GM18511 (cell line): Measurements from ENCODE around the gene KIF19.
"Not testable (repeated sequence)": the region's sequence is repeated elsewhere in the genome, so short reads cannot be mapped to it uniquely, and the experiment has no call there.

Experiments
- ATAC-seq: cut with Tn5 transposase; IDR thresholded peaks from one replicate; pipeline ENCODE4 v1.9.1; 2021; ENCODE audit warnings: mild to moderate bottlenecking, moderate library complexity; ENCODE audit not compliant: unreplicated experiment

KIF19 gene, protein sequence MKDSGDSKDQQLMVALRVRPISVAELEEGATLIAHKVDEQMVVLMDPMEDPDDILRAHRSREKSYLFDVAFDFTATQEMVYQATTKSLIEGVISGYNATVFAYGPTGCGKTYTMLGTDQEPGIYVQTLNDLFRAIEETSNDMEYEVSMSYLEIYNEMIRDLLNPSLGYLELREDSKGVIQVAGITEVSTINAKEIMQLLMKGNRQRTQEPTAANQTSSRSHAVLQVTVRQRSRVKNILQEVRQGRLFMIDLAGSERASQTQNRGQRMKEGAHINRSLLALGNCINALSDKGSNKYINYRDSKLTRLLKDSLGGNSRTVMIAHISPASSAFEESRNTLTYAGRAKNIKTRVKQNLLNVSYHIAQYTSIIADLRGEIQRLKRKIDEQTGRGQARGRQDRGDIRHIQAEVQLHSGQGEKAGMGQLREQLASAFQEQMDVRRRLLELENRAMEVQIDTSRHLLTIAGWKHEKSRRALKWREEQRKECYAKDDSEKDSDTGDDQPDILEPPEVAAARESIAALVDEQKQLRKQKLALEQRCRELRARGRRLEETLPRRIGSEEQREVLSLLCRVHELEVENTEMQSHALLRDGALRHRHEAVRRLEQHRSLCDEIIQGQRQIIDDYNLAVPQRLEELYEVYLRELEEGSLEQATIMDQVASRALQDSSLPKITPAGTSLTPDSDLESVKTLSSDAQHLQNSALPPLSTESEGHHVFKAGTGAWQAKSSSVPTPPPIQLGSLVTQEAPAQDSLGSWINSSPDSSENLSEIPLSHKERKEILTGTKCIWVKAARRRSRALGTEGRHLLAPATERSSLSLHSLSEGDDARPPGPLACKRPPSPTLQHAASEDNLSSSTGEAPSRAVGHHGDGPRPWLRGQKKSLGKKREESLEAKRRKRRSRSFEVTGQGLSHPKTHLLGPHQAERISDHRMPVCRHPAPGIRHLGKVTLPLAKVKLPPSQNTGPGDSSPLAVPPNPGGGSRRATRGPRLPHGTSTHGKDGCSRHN

DNA sequence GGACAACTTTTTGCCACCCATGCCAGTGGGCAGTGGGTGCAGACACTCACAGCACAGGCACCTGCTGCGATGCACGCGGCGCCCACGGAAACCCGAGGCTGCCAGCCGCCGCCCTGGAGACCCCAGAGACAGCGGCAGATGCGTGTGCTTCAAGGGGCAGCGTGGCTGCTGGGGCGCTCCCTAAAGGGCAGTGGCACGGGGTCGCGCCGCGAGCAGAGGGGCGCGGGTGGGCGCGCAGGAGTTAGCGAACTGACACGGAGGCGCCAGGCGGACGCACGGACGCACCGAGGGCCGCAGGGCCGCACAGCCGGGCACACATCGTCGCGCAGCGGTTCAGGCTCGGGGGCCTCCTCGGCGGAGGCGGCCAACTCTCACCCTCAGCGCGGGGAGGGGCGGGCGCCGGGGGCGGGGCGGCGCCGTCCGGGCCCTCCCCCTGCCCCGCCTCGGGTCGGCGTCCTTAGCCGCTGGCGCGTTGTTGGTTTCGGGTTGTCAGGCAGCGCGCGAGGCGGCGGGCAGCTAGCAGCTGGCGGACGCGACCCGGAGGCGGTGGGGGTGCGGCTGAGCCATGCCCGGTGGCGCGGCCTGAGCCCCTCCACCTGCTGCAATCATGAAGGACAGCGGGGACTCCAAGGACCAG, at the start of gene KIF19:
Gene KIF19 (plus strand): TSS at position 484 of the 637 bp plus-strand sequence. CDS start 124 bp downstream, at position 608.
- ATAC-seq = peak; percentile 66

- no peak for ATAC-seq
These were observed 49.5 kb upstream of the KIF19 start for GRCh38 chr17:74276541-74277009.

GRCh38 chr17:74277935-74278334, 48.1 kb upstream of the KIF19 start:
- no peak for ATAC-seq

- not testable (repeated sequence) for ATAC-seq
These were observed 46.4 kb upstream of the KIF19 start for GRCh38 chr17:74279617-74280016.

DNA sequence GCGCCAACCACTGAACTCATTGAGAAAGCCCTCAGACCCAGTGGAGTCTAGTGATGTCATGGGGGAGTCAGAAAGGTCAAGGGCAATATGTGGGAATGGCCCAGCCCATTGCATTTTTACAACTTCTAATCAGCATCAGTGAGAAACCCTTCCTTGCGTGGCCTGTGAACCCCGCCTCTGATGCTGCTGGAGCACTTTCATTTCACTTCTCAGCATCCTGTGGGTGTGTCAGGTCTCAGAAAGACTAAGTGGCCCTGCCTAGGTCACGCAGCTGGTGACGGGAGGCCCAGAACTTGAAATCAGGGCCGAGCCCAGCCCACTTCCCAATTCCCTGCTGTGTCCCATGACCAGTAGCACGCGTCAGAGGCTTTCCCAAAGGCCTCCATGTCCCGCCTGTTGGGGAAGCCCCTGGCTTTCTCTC, 45.9 kb upstream of the KIF19 start:
- ATAC-seq = peak; percentile 83

DNA sequence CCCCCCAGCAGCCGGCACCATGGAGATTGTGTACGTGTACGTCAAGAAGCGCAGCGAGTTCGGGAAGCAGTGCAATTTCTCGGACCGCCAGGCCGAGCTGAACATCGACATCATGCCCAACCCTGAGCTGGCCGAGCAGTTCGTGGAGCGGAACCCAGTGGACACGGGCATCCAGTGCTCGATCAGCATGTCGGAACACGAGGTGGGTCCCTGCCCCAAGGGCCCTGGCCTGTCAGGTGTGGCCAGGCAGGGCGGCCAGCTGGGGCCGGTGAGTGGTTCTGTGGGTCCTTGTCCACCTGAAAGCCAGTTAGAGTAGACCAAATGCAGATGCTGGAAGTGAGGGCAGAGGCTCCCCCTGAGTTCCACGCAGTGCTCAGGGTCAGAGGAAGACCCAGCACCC, 44.2 kb upstream of the KIF19 start:
- ATAC-seq = no peak

DNA sequence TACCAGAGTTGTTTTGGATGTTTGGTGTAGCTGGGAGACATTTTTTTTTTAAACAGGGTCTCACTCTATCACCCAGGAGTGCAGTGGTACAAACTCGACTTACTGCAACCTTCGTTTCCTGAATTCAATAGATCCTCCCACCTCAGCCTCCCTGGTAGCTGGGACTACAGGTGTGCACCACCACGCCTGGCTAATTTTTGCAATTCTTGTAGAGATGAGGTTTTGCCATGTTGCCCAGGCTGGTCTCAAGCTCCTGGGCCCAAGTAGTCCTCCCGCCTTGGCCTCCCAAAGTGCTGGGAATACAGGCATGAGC, 43.8 kb upstream of the KIF19 start:
- not testable (repeated sequence) for ATAC-seq

- ATAC-seq = no peak
These were observed 43.2 kb upstream of the KIF19 start for GRCh38 chr17:74282587-74283370.

DNA sequence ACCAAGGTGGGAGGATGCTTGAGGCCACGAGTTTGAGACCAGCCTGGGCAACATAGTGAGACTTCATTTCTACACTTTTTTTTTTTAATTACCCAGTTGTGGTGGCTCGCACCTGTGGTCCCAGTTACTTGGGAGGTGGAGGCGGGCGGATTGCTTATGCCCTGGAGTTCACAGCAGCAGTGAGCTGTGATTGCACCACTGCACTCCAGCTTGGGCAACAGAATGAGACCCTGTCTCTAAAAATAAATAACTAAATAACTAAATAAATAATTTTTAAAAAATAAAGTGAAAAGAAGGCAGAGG, 42.7 kb upstream of the KIF19 start:
- ATAC-seq = no peak

- ATAC-seq = no peak
These were observed 38.9 kb upstream of the KIF19 start for GRCh38 chr17:74287031-74287602.

- ATAC-seq = peak; percentile 71
These were observed 37.2 kb upstream of the KIF19 start for GRCh38 chr17:74288785-74289184.

DNA sequence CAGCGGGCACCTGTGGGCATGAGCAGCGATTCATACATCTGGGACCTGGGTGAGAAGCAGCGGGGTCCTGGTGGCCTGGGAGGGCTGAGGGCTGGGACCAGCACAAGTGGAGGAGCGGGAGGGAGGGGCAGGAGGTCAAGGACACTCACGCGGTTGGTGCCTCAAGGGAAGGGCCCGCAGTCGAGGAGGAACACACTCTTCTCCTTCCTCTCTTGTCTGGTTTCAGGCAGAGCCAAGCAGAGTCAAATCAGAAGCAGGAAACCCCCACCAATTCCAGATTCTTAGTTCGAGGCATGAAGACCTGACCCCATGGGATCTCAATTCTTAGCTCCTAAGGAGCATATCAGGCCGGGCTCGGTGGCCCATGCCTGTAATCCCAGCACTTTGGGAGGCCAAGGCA, 36.3 kb upstream of the KIF19 start:
- no peak for ATAC-seq

DNA sequence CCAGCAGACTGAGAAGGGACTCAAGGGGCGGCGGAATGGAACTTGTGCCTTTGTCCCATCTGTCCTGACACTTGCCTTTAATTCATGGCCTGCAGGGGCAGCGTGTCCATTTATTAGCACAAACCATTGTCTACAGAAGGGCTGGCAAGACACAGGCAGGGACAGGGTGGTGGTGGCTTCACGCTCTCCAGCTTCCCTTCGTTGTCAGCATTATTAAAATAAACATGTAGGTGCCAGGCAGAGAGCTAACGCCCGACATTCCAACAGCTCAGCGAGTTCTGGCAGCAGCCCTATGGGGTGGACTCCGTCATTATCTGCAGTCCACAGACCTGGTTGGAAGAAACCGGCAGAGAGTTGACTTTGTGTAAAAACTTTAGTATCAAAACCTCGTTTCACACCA, 35.7 kb upstream of the KIF19 start:
- ATAC-seq = no peak

DNA sequence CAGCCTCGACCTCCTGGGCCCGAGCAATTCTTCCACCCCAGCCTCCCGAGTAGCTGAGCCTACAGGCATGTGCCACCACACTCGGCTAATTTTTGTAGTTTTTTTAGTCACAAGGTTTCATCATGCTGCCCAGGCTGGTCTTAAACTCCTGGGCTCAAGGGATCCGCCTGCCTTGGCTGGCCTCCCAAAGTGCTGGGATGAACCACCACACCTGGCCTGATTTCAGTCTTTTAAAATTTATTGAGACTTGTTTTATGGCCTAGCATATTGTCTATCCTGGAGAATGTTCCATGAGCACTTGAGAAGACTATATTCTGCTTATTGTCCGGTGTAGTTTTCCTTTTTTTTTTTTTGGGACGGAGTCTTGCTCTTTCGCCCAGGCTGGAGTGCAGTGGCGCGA, 33.5 kb upstream of the KIF19 start:
- ATAC-seq = no peak

DNA sequence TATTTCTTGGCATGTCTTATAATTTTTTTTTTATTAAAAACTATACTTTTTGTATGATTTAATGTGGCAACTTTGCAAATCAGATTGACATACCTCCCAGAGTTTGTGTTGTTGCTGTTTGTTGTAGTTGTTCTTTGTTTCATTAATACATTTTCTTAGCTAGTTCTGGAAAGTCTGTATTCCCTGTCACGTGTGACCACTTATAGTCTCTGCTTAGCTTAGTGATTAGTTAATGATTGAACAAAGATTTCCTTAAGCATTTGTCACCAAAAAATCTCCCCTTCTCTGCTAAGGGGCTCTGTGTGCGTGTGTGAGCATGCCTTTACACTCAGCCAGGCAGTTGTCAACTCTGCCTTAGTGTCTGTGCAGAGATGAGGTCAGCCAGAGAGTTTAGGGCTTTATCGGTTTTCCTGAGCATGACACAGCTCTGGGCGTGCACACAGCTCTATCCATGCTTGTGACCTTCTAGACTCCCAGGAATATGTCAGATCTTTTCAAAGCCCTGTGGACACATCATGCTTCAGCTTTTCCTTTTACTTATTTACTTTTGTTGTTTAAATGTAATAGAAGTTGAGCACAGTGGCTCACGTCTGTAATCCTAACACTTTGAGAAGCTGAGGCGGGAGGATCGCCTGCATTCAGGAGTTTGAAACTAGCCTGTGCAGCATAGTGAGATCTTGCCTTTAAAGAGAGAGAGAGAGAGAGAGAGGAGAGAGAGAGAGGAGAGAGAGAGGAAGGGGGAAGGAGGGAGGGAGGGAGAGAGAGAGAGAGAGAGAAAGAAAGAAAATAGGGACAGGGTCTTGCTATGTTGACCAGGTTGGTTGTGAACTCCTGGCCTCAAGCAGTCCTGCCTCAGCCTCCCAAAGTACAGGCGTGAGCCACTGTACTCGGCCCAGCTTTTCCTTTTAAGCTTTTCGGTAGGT, 30.1 kb upstream of the KIF19 start:
- no peak for ATAC-seq

DNA sequence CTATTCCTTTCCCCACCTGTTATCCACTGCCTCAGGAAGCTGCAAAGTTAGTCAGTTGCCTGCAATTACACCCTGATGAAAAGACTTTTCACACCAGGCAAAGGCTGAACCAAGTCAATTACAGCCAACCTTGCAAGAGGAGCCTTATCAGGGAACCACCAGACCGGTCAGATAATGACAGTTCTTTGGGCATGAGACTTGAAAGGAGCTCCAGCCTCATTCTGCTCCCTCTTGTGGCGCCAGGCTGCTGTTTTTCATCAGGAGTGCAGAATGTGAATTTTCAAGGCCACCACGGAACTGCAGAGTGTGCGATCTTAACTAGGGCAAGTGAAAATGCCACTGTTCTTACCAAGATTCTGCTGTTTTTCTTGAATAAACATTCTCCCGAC, 29.5 kb upstream of the KIF19 start:
- ATAC-seq = no peak

DNA sequence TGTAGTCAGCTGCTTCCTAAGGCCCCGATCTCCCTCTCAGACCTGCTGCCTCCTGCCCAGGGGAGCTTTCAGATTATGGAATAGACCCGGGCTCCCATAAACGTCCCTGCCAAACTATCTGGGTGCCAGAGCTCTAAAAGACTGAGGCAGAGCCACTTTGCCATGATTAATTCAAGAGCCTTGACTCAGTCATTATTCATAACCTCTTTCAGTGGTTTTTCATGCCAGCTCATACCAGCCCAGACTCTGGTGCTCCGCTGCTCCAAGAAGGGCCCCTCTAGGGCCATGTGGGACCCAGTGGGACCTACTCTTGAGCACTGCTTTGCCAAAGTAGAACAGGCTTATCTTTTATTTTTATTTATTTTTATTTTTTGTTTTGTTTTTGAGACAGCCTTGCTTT, 28.1 kb upstream of the KIF19 start:
- ATAC-seq = no peak

DNA sequence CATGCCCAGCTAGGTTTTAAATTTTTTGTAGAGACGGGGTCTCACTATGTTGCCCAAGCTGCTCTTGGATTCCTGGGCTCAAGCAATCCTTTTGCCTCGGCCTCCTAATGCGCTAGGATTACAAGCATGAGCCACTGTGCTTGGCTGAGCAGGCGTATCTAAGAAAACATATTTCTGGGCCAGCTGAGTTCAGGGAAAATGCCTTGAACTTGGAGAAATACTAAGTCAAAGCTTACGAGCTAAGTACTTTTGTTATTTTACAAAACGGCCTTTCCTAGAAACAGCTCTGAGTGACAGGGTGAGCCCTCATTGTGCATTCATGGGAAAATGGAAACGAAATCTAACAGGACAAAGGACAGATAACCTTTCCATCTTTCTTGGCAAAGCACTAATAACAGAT, 27.2 kb upstream of the KIF19 start:
- no peak for ATAC-seq
